ENCODE data around the gene ZNF683.

DNA sequence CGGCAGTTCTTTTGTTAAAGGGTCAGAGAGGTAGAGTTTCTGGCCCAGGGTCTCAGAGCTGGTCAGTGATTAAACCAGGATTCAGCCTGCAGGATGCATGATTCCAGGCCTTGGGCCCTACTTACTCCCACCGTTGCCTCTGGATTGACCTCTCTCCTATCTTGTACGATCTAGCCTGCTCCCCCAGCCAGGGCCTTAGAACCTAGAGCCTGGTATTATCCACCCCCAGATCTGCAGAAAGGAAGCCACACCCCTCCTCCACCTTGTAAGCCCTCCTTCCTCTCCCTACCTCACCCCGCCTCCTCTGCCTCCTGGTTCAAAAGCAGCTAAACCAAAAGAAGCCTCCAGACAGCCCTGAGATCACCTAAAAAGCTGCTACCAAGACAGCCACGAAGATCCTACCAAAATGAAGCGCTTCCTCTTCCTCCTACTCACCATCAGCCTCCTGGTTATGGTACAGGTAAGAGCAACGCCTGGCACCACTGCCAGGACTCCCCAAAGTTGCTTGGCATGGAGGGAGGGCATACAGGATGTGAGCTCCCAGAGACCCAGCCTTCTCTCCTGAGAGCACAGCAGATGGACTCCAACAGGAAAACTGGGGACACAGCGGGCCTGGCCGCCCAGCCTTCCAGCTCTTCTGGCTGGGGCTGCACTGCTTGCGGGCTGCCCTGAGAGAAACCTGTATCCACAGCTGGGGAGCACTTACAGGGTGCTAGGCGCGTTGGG, 54.8 kb downstream of the ZNF683 start, which contains the start of gene CD52:
- TF ChIP-seq, protein P1, sequence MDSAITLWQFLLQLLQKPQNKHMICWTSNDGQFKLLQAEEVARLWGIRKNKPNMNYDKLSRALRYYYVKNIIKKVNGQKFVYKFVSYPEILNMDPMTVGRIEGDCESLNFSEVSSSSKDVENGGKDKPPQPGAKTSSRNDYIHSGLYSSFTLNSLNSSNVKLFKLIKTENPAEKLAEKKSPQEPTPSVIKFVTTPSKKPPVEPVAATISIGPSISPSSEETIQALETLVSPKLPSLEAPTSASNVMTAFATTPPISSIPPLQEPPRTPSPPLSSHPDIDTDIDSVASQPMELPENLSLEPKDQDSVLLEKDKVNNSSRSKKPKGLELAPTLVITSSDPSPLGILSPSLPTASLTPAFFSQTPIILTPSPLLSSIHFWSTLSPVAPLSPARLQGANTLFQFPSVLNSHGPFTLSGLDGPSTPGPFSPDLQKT (IDR thresholded peaks at IDR 0.05; ENCODE audit: borderline replicate concordance, low read depth, low read length), result no peak
- TF ChIP-seq GLI4 (tag by site-specific recombination; IDR thresholded peaks at IDR 0.05), result no peak
- TF ChIP-seq, protein P2, sequence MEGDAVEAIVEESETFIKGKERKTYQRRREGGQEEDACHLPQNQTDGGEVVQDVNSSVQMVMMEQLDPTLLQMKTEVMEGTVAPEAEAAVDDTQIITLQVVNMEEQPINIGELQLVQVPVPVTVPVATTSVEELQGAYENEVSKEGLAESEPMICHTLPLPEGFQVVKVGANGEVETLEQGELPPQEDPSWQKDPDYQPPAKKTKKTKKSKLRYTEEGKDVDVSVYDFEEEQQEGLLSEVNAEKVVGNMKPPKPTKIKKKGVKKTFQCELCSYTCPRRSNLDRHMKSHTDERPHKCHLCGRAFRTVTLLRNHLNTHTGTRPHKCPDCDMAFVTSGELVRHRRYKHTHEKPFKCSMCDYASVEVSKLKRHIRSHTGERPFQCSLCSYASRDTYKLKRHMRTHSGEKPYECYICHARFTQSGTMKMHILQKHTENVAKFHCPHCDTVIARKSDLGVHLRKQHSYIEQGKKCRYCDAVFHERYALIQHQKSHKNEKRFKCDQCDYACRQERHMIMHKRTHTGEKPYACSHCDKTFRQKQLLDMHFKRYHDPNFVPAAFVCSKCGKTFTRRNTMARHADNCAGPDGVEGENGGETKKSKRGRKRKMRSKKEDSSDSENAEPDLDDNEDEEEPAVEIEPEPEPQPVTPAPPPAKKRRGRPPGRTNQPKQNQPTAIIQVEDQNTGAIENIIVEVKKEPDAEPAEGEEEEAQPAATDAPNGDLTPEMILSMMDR (tag by site-specific recombination; IDR thresholded peaks at IDR 0.05), result no peak
- TF ChIP-seq ZNF302 (tag by site-specific recombination; IDR thresholded peaks at IDR 0.05; ENCODE audit: low read depth), result no peak
- no peak for TF ChIP-seq GFI1B (tag by site-specific recombination; IDR thresholded peaks at IDR 0.05)
- no peak for TF ChIP-seq ZNF274 (IDR thresholded peaks at IDR 0.05; ENCODE audit: low read length)
- no peak for TF ChIP-seq ZNF274 (tag by site-specific recombination; IDR thresholded peaks at IDR 0.05; ENCODE audit: borderline replicate concordance)
- no peak for TF ChIP-seq YY2 (tag by site-specific recombination; IDR thresholded peaks at IDR 0.05)
- no peak for TF ChIP-seq ZNF837 (tag by site-specific recombination; IDR thresholded peaks at IDR 0.05)
- TF ChIP-seq ZNF23 (tag by site-specific recombination; IDR thresholded peaks at IDR 0.05; ENCODE audit: borderline replicate concordance), result no peak
- TF ChIP-seq, protein P3, sequence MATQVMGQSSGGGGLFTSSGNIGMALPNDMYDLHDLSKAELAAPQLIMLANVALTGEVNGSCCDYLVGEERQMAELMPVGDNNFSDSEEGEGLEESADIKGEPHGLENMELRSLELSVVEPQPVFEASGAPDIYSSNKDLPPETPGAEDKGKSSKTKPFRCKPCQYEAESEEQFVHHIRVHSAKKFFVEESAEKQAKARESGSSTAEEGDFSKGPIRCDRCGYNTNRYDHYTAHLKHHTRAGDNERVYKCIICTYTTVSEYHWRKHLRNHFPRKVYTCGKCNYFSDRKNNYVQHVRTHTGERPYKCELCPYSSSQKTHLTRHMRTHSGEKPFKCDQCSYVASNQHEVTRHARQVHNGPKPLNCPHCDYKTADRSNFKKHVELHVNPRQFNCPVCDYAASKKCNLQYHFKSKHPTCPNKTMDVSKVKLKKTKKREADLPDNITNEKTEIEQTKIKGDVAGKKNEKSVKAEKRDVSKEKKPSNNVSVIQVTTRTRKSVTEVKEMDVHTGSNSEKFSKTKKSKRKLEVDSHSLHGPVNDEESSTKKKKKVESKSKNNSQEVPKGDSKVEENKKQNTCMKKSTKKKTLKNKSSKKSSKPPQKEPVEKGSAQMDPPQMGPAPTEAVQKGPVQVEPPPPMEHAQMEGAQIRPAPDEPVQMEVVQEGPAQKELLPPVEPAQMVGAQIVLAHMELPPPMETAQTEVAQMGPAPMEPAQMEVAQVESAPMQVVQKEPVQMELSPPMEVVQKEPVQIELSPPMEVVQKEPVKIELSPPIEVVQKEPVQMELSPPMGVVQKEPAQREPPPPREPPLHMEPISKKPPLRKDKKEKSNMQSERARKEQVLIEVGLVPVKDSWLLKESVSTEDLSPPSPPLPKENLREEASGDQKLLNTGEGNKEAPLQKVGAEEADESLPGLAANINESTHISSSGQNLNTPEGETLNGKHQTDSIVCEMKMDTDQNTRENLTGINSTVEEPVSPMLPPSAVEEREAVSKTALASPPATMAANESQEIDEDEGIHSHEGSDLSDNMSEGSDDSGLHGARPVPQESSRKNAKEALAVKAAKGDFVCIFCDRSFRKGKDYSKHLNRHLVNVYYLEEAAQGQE (tag by site-specific recombination; IDR thresholded peaks at IDR 0.05), result no peak
- TF ChIP-seq ZNF114 (tag by site-specific recombination; IDR thresholded peaks at IDR 0.05), result no peak
